Measurements from ENCODE around the gene CIZ1.
"Not testable (repeated sequence)": the region's sequence is repeated elsewhere in the genome, so short reads cannot be mapped to it uniquely, and the experiment has no call there.

The CIZ1 gene, protein sequence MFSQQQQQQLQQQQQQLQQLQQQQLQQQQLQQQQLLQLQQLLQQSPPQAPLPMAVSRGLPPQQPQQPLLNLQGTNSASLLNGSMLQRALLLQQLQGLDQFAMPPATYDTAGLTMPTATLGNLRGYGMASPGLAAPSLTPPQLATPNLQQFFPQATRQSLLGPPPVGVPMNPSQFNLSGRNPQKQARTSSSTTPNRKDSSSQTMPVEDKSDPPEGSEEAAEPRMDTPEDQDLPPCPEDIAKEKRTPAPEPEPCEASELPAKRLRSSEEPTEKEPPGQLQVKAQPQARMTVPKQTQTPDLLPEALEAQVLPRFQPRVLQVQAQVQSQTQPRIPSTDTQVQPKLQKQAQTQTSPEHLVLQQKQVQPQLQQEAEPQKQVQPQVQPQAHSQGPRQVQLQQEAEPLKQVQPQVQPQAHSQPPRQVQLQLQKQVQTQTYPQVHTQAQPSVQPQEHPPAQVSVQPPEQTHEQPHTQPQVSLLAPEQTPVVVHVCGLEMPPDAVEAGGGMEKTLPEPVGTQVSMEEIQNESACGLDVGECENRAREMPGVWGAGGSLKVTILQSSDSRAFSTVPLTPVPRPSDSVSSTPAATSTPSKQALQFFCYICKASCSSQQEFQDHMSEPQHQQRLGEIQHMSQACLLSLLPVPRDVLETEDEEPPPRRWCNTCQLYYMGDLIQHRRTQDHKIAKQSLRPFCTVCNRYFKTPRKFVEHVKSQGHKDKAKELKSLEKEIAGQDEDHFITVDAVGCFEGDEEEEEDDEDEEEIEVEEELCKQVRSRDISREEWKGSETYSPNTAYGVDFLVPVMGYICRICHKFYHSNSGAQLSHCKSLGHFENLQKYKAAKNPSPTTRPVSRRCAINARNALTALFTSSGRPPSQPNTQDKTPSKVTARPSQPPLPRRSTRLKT

DNA sequence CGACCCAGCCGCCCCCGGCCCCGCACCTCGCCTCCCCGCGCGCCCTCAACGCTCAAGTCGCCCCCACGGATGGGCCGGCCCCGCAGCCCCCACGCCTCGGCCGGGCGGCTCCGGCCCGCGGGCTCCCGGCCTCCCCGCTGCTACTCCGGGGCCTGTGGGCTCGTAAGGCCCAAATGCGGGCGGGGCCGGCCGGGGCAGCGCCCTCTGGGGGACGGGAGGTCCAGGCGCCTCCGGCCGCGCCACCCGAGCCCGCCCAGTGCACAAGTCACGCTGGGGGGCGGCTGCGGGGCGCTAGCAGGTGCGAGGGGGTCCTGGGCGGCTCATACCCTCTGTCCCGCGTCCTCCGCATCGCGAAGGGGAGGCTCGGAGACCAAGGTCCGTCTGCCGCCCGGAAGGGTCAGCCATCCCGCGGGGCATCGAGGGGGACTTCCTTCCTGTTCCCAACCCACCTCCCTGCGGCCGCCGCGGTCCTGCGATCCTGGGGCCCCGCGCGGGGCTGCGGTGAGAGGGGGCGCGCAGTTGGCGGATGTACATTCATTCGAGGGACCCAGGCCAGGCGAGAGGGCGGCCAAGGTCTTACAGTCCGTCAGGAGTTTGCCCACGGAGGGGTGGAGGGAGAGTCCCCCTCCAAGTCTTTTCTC, at the start of gene CIZ1:
Gene CIZ1 (minus strand): TSS at position 167 of the 641 bp plus-strand sequence. CDS start 715 bp downstream, outside the sequence.
- peak; percentile 78 for DNase-seq

DNA sequence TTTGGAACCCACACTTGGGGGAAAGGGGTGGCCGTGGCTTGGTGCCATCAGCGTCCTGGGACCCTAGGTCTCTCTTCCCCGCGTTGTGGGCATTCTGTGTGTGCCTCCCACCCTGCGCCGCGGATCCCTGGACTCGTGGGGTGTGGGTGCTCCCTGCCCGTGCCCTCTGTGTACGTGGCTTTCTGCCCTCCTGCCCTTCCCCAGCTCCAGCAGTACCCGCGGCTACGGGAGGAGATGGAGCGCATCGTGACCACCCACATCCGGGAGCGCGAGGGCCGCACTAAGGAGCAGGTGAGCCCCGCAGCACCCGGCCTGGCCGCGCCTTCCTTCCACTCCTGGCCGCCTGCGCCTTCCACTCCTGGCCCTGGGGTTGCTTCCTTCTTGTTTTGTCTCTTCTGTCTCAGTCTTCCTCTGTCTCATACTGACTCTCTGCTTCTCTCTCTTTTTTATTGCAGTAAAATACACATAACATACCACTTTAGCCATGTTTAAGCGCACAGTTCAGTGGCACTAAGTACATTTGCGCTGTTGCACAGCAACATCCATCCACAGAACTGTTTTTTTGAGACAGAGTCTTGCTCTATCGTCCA, 42.5 kb upstream of the CIZ1 start:
- no peak for DNase-seq

DNA sequence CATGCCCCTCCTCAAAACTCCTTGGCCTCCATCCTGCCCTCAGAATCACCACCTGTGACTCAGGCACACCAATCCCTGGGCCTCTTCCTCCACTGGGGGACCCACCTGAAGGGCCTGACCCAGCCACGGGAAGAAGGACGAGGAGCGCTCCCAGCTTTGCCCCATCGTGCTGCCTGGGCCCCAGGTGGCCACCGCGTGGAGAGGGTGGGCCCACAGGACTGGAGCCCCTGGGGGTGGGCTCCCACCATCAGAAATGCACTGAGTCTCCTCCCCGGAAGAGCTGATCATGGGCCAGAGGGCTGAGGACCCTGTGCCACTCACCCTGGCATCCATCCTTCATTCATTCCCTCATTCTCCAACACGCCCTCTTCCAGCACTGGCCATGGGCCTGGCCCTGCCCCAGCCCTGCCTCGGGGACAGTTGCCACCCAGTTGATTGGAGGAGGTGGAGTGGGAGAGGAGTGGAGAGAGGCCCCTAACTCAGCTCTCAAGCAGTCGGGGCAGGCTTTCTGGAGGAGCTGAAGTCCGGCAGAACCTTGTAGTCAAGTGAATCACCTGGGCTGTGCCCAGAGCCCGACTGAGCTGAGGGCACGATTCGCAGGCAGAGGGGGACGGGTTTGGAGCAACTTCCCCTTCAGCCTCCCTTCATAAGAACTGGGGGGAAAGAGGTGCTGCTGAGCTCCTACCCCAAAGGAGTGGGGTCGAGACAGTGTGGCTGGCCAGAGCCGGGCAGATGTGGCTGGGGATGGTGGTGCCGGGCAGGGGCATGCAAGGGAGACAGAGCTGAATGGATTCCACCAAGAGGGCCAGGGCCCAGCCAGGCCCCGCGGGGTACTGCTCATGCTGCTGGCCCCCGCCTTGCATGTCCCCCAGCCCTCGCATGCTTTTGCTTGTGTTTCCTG, 41.4 kb upstream of the CIZ1 start:
- DNase-seq, result no peak

DNA sequence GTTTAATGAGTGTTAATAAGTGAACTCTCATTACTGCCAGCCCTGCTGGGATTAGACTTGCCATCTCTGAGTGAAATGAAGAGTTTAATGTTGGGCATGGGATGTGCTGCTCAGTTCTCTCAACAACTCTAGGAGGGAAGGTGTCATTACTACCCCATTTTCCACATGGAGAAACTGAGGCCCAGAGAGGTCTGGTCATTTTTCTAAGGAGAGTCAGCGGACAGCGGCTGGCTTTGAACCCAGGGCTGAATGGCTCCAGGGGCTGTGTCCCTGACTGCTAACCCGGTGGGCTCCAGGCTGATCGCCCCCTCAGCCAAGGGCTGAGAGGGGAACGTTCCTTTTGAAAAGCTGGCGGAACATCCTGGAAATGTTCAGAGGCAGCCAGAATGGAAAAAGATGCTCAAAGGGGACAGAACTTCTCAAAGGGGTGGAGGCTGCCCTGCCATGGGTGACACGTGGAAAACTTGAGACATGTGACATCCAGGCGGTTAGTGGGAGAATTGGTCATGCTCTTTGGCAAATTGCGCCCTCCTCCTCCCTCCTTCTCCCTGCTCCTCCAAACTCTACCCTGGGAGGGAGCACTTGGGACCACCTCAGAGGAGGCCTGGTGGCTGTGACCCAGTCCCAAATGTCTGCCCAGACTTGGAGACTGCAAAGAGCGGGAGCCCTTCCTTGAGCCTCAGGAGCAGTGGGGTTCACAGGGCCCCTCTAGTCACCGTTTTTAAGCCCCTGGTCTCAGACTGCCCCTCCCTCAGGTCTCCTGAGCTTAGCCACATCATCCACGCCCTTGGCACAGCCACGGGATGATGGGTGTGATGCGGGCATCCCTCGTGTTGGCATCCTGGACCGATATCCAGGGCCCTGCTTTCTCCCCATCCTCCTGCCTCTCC, 40.5 kb upstream of the CIZ1 start:
- DNase-seq, result no peak

DNA sequence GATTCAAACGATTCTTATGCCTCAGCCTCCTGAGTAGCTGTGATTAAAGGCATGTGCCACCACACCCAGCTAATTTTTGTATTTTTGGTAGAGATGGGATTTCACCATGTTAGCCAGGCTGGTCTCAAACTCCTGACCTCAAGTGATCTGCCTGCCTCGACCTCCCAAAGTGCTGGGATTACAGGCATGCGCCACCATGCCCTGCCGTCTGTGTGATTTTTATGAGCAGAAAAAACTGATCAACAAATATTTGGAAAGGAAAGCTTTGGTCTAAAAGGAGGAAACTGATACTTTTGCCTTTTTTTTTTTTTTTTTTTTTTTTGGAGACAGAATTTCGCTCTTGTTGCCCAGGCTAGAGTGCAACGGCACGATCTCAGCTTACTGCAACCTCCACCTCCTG, 39.5 kb upstream of the CIZ1 start:
- DNase-seq, result not testable (repeated sequence)

DNA sequence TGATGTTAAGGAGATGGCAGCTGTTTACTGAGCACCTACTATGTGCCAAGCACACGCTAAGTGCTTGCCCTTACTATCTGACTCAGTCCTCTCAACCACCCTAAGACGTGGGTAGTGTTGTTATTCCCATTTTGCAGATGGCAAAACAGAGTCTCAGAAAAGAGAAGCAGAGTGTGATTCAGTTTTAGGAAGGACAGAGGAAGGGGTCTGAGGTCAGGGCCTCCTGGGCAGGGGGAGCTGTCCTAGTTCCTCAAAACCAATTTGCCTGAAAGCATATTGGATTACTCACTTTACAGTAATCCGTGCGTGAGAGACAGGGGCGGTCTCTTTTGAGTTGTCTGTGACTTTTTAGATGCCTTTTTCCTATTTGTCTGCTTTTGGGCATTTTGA, 35.0 kb upstream of the CIZ1 start:
- no peak for DNase-seq

DNA sequence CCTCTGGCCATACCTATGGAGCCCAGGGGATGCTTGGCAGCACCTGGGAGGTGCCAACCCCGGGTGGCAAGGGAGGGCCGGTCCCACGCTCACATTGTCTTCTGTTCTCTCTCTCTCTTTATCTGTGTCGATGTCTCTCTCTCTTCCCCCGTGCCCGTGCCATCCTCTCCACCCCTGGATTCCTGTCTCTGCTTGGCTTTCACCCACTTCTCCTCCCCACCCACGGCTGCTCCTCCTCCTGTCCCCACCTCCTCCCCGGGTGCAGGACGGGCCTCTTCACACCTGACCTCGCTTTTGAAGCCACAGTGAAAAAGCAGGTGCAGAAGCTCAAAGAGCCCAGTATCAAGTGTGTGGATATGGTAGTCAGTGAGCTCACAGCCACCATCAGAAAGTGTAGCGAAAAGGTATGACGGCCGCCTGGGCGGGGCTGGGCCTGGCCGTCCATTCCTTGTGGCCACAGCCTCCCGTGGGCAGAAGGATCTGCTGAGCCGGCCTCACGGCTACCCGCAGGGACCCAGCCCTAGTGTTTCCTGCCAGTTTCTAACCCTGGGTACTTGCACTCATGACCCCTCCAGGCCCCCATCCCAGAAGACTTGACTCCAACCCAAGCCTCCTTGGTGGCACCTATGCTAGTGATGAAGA, 34.5 kb upstream of the CIZ1 start:
- no peak for DNase-seq

DNA sequence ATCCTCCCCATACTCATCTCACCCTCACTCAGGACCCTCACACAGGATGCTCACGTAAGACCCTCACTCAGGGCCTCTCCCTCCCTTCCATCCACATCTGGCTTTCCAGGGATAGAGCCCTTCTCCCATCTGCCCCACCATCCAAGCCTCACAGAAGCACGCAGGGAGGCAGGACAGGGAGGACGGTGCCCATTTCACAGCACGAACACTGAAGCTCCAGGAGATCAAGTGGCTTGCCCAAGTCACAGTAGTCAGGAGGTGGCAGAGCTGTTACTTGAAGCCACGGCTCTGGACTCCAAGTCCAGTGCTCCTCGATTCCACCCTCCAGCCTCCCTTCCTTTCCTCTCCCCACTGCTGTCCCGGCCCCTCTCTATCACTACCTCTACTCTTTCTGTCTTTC, 33.5 kb upstream of the CIZ1 start:
- no peak for DNase-seq

DNA sequence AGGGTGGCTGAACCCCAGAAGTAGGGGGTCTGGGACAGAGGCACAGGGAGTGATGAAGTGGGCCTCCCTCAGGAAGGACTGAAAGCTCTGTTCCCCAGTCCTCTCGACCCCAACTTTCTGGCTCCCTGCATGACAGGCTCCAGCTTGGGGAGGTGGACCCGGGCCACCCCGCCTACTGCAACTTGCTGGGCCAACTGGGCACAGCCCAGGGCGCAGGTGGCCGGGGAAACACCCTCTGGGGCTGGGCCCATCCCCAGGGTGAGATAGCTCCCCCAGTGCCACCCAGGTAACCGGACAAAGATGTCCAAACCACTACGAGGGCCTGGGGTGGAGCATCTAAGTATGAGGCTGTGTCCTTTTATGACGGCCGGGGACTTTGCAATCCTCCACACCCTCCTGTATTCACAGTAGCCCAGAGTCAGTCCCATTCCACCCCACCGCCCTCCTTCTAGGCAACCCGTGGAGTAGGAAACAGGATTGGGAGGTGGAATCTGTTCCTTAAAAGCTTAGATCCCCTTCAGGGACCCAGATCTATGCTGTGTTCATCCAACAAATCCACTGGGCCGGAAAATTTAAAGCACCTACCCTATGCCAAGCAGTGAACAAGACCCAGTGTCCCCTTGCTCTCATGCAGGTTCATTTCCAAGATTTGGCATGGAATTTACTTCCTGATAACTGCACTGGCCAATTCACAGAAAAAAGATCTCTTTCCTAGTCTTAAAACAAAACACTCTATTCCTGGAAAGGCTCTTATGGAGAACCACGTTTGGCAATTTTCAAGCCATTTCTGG, 31.7 kb upstream of the CIZ1 start:
- DNase-seq, result no peak

DNA sequence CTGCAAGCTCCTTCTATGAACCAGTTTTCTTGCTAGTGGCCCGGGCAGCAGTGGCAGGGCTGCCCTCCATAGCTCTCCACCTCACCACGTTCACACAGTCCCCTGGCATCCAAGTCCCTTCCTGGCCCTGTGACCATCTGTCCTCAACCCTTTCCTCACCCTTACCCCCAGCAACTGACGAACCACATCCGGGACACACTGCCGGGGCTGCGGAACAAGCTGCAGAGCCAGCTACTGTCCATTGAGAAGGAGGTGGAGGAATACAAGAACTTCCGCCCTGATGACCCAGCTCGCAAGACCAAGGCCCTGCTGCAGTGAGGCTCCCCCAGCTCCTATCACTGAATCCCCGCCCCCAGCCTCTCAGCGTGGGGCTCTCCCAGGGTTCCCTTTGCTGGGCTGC, 30.7 kb upstream of the CIZ1 start:
- DNase-seq, result no peak

DNA sequence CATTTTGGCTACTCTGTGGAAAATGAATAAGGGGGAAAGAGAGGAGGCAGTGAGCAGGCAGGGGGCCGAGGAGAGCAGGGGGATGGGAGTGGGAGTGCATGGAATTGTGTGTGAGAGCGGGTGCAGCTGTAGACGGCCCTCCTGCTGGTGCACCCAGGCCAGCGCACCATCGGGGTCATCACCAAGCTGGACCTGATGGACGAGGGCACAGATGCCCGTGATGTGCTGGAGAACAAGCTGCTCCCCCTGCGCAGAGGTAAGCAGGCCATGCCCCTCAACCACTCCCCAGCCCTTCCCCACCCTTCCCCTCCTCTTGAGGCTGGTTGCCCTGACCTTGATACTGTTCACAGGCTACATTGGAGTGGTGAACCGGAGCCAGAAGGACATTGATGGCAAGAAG, 28.5 kb upstream of the CIZ1 start:
- DNase-seq, result no peak

DNA sequence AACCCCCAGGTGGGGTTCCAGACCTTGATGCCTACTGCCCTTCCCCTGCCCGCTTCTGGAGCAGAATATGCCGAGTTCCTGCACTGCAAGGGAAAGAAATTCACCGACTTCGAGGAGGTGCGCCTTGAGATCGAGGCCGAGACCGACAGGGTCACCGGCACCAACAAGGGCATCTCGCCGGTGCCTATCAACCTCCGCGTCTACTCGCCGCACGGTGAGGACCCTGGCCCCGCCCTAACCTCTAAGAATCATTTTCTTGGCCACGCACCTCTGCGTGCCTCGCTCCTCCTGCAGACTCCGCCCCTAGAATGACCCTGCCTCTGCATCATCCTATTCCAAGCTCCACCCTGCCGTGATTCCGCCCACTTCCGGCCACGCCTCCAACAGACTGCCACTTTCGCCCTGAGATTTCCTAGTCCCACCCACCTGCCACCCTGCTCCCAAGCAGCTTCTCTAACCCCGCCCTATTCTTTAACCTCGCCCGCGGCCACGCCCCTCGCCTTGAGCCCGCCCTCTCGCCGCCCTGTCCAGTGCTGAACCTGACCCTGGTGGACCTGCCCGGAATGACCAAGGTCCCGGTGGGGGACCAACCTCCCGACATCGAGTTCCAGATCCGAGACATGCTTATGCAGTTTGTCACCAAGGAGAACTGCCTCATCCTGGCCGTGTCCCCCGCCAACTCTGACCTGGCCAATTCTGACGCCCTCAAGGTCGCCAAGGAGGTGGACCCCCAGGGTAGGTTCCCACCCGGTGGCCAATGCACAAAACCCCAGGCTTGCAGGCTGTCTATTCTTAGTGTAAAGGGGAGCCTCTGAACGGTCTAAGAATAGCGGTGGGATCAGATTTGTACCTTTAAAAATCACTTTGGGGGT, 27.4 kb upstream of the CIZ1 start:
- DNase-seq, result peak; percentile 85

DNA sequence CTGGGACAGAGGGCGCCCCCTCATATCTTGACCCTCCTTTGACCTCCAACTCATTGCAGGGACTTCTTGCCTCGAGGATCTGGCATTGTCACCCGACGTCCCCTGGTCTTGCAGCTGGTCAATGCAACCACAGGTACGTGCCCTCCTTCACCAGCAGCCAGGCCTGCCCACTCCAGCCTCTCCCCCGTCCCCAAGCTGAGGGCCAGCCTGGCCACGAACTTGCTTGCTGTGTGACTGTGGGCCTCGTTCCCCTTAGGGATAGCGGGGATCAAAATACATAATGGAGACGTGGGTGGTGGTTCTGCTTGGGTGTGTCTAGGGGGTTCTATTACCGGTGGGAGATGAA, 26.8 kb upstream of the CIZ1 start:
- no peak for DNase-seq

DNA sequence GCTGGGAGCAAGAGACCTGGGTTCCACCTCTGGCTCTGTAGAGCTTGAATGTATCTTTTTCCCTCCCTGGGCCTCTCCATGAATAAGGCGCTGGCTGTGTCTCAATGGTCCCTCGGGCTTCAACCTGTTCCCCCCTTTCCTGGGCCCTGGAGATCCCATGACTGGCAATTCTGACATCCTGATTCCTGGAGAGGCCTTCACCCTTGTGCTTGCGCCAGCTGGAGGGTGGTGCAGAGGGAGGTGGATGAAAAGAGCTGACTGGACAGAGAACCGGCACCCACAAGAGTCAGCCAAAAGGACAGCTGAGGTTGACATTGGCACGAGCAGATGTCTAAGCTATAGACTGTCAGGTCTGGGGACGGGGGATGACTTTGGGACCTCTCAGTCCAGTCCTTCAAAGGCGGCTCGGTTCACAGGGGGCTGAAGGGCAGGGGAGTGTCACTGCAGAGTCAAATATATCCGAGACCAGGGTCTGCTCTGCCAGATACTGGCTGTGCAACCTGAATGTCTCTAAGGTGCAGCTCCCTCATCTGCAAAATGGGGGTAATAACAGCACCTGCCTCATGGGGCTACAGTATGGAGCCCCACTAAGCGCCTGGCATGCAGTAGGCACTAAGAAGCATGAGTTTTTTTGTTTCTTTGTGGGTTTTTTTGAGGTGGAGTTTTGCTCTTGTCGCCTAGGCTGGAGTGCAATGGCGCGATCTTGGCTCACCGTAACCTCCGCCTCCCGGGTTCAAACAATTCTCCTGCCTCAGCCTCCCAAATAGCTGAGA, 25.6 kb upstream of the CIZ1 start:
- DNase-seq, result no peak

DNA sequence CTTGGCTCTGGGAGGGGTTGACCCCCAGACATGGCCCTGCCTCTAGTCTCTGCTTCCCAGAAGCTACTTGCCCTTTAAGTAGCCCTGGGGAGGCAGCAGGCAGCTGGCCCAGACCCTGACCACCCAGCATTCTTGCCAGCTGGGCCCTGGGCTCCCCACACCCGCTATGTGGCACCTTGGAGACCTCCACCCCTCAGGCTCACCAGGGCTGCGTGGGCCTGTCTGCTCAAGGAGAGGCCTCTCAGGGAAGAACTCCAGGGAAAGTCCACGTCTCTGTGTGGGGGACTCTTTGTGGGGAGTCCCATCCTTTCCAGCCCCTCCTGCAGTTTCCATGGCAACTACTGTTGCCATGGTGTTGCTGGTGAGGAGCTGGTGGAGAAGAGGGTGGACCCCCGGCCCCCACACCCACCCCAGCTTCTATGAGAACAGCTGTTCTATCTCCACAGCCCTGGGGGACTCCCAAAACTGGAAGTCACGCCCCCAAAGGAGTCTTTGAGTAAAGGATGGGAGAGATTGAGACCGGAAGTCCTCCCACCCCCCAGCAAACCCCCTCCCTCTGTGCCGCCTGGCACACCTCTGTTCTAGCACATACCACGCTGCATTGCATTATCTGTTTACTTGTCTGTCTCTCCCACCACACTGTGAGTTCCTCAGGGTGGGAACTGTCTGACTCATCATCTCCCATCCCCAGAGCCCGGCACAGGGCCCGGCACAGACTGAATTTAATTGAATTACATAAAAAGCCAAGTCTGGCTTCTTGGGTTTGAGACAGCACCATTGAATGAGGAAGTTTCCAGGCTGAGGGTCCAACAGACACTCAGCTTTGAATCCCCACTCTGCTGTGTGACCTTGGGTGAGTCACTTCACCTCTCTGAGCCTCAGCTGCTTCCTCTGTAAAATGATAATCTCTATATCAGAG, 24.4 kb upstream of the CIZ1 start:
- no peak for DNase-seq

DNA sequence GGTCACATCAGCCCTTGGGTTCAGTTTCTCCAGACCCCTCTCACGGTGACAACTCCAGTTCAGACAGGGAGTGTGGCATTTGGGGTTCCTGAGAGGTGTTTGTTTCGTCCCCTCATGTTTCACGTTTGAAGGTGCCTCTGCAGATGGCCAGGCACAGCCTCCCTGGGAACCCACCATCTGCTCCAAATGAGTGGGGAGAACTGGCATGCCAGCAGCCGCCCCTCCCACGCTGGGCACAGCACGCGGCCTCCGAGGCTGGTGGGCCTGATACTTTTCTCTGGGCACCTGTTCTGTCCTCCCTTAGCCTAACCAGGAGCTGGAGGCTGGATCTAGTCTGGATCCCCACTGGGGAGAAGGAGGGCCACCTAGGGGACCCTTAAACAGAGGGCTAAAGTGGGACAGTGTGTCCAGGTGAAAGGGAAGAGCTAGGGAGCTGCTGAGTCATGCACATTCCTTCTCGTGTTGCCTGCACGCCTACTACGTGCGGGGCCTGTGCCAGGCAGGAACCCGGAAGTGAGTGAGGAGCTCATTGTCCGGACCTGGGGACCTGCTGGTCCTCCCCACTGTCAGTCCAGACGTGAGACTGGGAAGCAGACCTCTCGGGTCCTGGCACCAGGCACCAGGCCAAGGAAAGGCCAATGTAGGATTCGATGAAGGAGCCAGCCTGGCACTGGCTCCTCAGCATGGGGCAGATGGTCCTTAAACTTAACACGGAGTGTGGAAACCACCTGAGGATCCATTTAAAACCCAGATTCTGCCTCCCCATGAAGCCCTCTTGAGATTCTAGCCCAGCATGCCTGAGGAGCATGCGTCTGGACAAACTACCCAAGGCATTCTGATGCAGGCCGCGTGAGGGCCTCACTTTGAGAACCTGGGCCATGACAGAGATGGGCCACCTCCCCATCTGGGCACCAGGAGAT, 23.5 kb upstream of the CIZ1 start:
- no peak for DNase-seq
